Kidney (tissue), 14 donors: Measurements from ENCODE around the gene ASB1. TPM values are rescaled to one million over a fixed set of nuclear protein-coding genes. Genes with fewer than 3 reads are reported as not detected.

Experiments used
- DNase-seq, 5 donors: peaks; one replicate each; pipeline ENCODE4 v3.0.0-alpha.2; 2013 to 2020
- FAIRE-seq: peaks from 2 replicates; lab custom pipeline; 2012; peaks lifted over from hg19 to GRCh38; lab: Jason Lieb, UNC
- H3K27ac ChIP-seq, 2 donors: one replicate each; pipeline ENCODE4 v1.7.0; 2013; ENCODE audit warnings: low read depth in 2 of 2, low read length in 2 of 2, inconsistent platforms in 1 of 2
- H3K27me3 ChIP-seq: one replicate; pipeline ENCODE4 v1.7.1; 2013; ENCODE audit warnings: low read length, inconsistent platforms; ENCODE audit not compliant: control insufficient read depth, insufficient read depth
- H3K36me3 ChIP-seq, 3 donors: one replicate each; pipeline versions ENCODE4 v1.7.0 to v1.7.1; 2013; ENCODE audit warnings: low read length in 3 of 3, control low read depth in 1 of 3, inconsistent platforms in 1 of 3; ENCODE audit not compliant: insufficient read depth in 3 of 3, control insufficient read depth in 2 of 3
- H3K4me1 ChIP-seq, 3 donors: one replicate each; pipeline versions ENCODE4 v1.7.0 to v1.7.1; 2013; ENCODE audit warnings: low read length in 3 of 3, inconsistent platforms in 1 of 3, low read depth in 1 of 3; ENCODE audit not compliant: control insufficient read depth in 2 of 3, insufficient read depth in 2 of 3
- H3K4me3 ChIP-seq, 3 donors: one replicate each; pipeline versions ENCODE4 v1.7.0 to v1.8.1; 2013; ENCODE audit warnings: low read length in 3 of 3, control low read depth in 1 of 3, inconsistent platforms in 1 of 3
- H3K9ac ChIP-seq, 3 donors: one replicate each; pipeline versions ENCODE4 v1.7.0 to v1.7.1; 2013; ENCODE audit warnings: low read length in 3 of 3, control low read depth in 1 of 3, inconsistent platforms in 1 of 3
- H3K9me3 ChIP-seq, 3 donors: one replicate each; pipeline versions ENCODE4 v1.7.0 to v1.7.1; 2013; ENCODE audit warnings: low read length in 3 of 3, control low read depth in 1 of 3, inconsistent platforms in 1 of 3; ENCODE audit not compliant: control insufficient read depth in 2 of 3, insufficient read depth in 1 of 3
- intact Hi-C: fragments of 100-400 bp; cut with DNase I; formaldehyde crosslinking; loops from one replicate; pipeline ENCODE4 v1.11.1; 2022
- polyA plus RNA-seq: library from polyadenylated mRNA; stranded (reverse); fragments of 350-450 nt; fragmentation: Illumina TruSeq; extraction: RNeasy Lipid Tissue Mini Kit (QIAGEN cat#74804); gene quantifications from one replicate; pipeline ENCODE4 v1.2.3, GENCODE V29; 2014; ENCODE audit warnings: low read depth, low replicate concordance; ENCODE audit not compliant: insufficient read depth
- total RNA-seq: library from RNA; stranded (reverse); fragmentation: NEBNext Ultra II Directional; extraction: Animal tissue kit (Norgen Biotek cat#: 25700); gene quantifications from one replicate; pipeline ENCODE4 v1.2.1, GENCODE V29; 2021
- TF ChIP-seq, protein P1 (sequence below): IDR thresholded peaks from 3 replicates; pipeline ENCODE4 v1.5.1; 2012; ENCODE audit warnings: mild to moderate bottlenecking, moderate library complexity, borderline replicate concordance; ENCODE audit not compliant: insufficient read depth; ENCODE audit errors: extremely low read depth
- donor health status: control.
- donor health status: control.
- donor health status: control.
- donor health status: control.
- donor health status: control.
- donor health status: DM: yes; HTN: yes; CAD: no.
- donor health status: Normal renal cell carcinoma (clear cell type).

ASB1 gene
- total and polyA plus RNA-seq, 2 donors from 2014 or later = 28.1 to 29.4 TPM

GRCh38 chr2:238469155-238469554, 42.4 kb downstream of the ASB1 start:
- FAIRE-seq (peak; percentile 23), DNase-seq (no peak)
- Histone ChIP-seq H3K4me3 (no peak overlapping the region), H3K27ac (no peak overlapping the region), H3K9ac (no peak overlapping the region), H3K4me1 (no peaks in the 10 kb centered on the region), H3K36me3 (no peaks in the 10 kb centered on the region), H3K9me3 (peaks cover 0 to 13% (median 1%) of the 10 kb centered on the region in 3 donors), H3K27me3 (no peaks in the 10 kb centered on the region)
- TF ChIP-seq, protein P1, sequence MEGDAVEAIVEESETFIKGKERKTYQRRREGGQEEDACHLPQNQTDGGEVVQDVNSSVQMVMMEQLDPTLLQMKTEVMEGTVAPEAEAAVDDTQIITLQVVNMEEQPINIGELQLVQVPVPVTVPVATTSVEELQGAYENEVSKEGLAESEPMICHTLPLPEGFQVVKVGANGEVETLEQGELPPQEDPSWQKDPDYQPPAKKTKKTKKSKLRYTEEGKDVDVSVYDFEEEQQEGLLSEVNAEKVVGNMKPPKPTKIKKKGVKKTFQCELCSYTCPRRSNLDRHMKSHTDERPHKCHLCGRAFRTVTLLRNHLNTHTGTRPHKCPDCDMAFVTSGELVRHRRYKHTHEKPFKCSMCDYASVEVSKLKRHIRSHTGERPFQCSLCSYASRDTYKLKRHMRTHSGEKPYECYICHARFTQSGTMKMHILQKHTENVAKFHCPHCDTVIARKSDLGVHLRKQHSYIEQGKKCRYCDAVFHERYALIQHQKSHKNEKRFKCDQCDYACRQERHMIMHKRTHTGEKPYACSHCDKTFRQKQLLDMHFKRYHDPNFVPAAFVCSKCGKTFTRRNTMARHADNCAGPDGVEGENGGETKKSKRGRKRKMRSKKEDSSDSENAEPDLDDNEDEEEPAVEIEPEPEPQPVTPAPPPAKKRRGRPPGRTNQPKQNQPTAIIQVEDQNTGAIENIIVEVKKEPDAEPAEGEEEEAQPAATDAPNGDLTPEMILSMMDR = no peak
- intact Hi-C loops = no loop called here

DNA sequence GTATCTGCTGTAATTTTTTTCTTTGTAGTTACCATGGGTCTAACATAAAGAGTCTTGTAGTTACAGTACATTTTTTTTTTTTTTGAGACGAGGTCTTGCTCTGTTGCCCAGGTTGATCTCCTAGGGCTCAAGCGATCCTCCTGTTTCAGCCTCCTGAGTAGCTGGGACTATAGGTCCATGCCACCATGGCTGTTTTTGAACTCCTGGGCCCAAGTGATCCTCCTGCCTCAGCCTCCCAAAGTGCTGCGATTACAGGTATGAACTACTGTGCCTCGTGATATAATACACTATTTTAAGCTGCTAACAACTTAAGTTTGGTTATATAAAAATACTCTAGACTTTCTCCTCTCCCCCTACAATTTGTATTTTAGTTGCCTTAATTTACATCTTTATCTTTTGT, 46.3 kb downstream of the ASB1 start:
- H3K9me3 ChIP-seq = peaks cover 0 to 17% (median 1%) of the 10 kb centered on the region in 3 donors
- no peaks in the 10 kb centered on the region for H3K4me1 ChIP-seq
- DNase-seq (no peak), FAIRE-seq (no peak)
- no peak overlapping the region for H3K9ac ChIP-seq
- H3K27ac ChIP-seq = no peak overlapping the region
- no peaks in the 10 kb centered on the region for H3K27me3 ChIP-seq
- H3K4me3 ChIP-seq = no peak overlapping the region
- intact Hi-C loops = no loop called here
- no peaks in the 10 kb centered on the region for H3K36me3 ChIP-seq
- TF ChIP-seq, protein P1 = no peak

DNA sequence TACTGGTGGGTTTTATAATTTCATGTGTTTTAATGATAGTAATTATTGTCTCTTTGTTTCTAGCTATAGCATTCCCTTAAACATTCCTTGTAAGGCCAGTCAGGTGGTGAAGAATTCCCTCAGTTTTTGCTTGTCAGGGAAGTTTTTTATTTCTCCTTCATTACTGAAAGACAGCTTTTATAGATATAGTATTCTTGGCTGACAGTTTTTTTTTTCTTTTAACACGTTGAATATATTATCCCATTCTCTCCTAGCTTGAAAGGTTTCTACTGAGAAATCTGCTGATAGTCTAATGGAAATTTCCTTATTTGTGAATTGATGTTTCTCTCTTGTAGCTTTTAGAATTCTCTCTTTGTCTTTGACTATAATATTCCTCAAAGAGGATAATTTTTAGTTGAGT, 46.8 kb downstream of the ASB1 start:
- H3K36me3 ChIP-seq = no peaks in the 10 kb centered on the region
- TF ChIP-seq, protein P1 = no peak
- FAIRE-seq = no peak
- no peak overlapping the region for H3K9ac ChIP-seq
- H3K9me3 ChIP-seq = peaks cover 0 to 22% (median 1%) of the 10 kb centered on the region in 3 donors
- H3K27me3 ChIP-seq = no peaks in the 10 kb centered on the region
- no peak overlapping the region for H3K27ac ChIP-seq
- intact Hi-C loops = no loop called here
- no peaks in the 10 kb centered on the region for H3K4me1 ChIP-seq
- no peak overlapping the region for H3K4me3 ChIP-seq
- DNase-seq = no peak

GRCh38 chr2:238475034-238475433, 48.3 kb downstream of the ASB1 start:
- TF ChIP-seq, protein P1 = no peak
- no peaks in the 10 kb centered on the region for H3K4me1 ChIP-seq
- no peak overlapping the region for H3K27ac ChIP-seq
- no peak overlapping the region for H3K9ac ChIP-seq
- H3K27me3 ChIP-seq = no peaks in the 10 kb centered on the region
- intact Hi-C loops = no loop called here
- DNase-seq = no peak
- peaks cover 0 to 26% (median 1%) of the 10 kb centered on the region in 3 donors for H3K9me3 ChIP-seq
- no peak for FAIRE-seq
- no peaks in the 10 kb centered on the region for H3K36me3 ChIP-seq
- no peak overlapping the region for H3K4me3 ChIP-seq
